ENCODE results near the gene STXBP4. TPM values are rescaled to one million over a fixed set of nuclear protein-coding genes. Genes with fewer than 3 reads are reported as not detected.
A peak's percentile ranks its signal among the peaks of the same experiment; 100 is the strongest.

The STXBP4 gene
- total RNA-seq, 1 experiment from 2014 or later, result 13.6 TPM

GRCh38 chr17:54948380-54948779, 20.2 kb upstream of the STXBP4 start:
- H3K36me3 ChIP-seq (ENCODE audit: control insufficient read depth in 1 of 2, insufficient read depth in 2 of 2, low read length in 2 of 2), result peaks cover 19 to 24% of the 10 kb centered on the region in 2 experiments

More at GRCh38 chr17:54948380-54948779, 20.2 kb upstream of the STXBP4 start:
- Histone ChIP-seq H3K9ac (ENCODE audit: low read length) (no peak overlapping the region), H3K79me2 (ENCODE audit: insufficient read depth, low read length) (no peaks in the 10 kb centered on the region), H3K4me2 (ENCODE audit: low read length) (peak overlapping the region; percentile 51), H3K27me3 (ENCODE audit: insufficient read depth, low read length) (no peaks in the 10 kb centered on the region), H3K4me3 (replicated peaks in 1 of 2; ENCODE audit: low read depth in 1 of 2, low read length in 2 of 2) (no peak overlapping the region), H4K20me1 (ENCODE audit: insufficient read depth) (no peaks in the 10 kb centered on the region), H3K27ac (ENCODE audit: low read depth, low read length) (peak overlapping the region; percentile 8; the same call in 1 of the 2 replicates), H2AFZ (ENCODE audit: low read depth, low read length, poor library complexity, severe bottlenecking) (no peak overlapping the region), H3K9me2 (ENCODE audit: insufficient read depth) (no peaks in the 10 kb centered on the region), H3K4me1 (ENCODE audit: control insufficient read depth in 1 of 2, insufficient read depth in 2 of 2, low read length in 2 of 2) (peaks cover 9 to 17% of the 10 kb centered on the region in 2 experiments), H3K9me3 (ENCODE audit: control insufficient read depth in 1 of 2, insufficient read depth in 1 of 2, low read depth in 1 of 2, low read length in 2 of 2) (no peaks in the 10 kb centered on the region)
- ATAC-seq (peak; percentile 97), DNase-seq (ENCODE audit: low read depth, low spot score) (peak; percentile 70)
- intact Hi-C loops (cut with micrococcal nuclease), result no loop called here
- CTCF ChIA-PET, result no interaction called here
- RAD21 ChIA-PET (ENCODE audit: low non-redundant PET in 1 of 2, low total read pairs in 2 of 2, uncharacterized antibody in 2 of 2, unreplicated experiment in 2 of 2), result no interaction called here
- BruUV-seq (replicated peaks), result no TSS peak
- POLR2A ChIA-PET, result no interaction called here
- TF ChIP-seq JUND (IDR thresholded peaks at IDR 0.05) (peak; percentile 64), EZH2phosphoT487 (IDR thresholded peaks at IDR 0.05; ENCODE audit: borderline replicate concordance) (no peak), RAD21 (IDR thresholded peaks at IDR 0.05; ENCODE audit: low read depth) (no peak), CEBPB (IDR thresholded peaks at IDR 0.05; ENCODE audit: low read depth) (peak; percentile 48; the same call in 1 of the 2 replicates), YY1 (IDR thresholded peaks at IDR 0.05; ENCODE audit: extremely low read depth, insufficient replicate concordance, low read depth, low read length) (no peak), SRF (IDR thresholded peaks at IDR 0.05; ENCODE audit: low read depth) (no peak), POLR2AphosphoS5 (IDR thresholded peaks at IDR 0.05; ENCODE audit: low read depth, low read length) (no peak), FOSL1 (IDR thresholded peaks at IDR 0.05; ENCODE audit: low read depth) (peak; percentile 56; the same call in 1 of the 2 replicates), CTCF (IDR thresholded peaks at IDR 0.05 in 2 of 3, conservative IDR thresholded peaks at IDR 0.05 in 1 of 3; ENCODE audit: borderline replicate concordance in 1 of 3, insufficient read depth in 1 of 3, low read depth in 2 of 3, low read length in 2 of 3) (no peak), ZBTB33 (IDR thresholded peaks at IDR 0.05; ENCODE audit: extremely low read depth, insufficient replicate concordance, low read length) (no peak), MAX (IDR thresholded peaks at IDR 0.05) (peak; percentile 48; the same call in 1 of the 2 replicates), EGR1 (IDR thresholded peaks at IDR 0.05; ENCODE audit: low read depth) (peak; percentile 40; the same call in 1 of the 2 replicates), SP1 (IDR thresholded peaks at IDR 0.05; ENCODE audit: low read depth) (peak; percentile 64), POLR2A (IDR thresholded peaks at IDR 0.05; ENCODE audit: borderline replicate concordance, extremely low read depth, insufficient read depth, insufficient read length) (no peak), ZNF274 (IDR thresholded peaks at IDR 0.05; ENCODE audit: low read depth, low read length) (no peak), CBX3 (IDR thresholded peaks at IDR 0.05; ENCODE audit: low read depth) (peak; percentile 72; the same call in 1 of the 2 replicates)
